NCI-H510A treated with DMSO at 0.1 percent for 48 hours (cell line): ENCODE data around the gene CISD2.
"Not testable (repeated sequence)": the region's sequence is repeated elsewhere in the genome, so short reads cannot be mapped to it uniquely, and the experiment has no call there.

ENCODE experiments used
- DNase-seq: peaks from one replicate; lab custom pipeline; 2025; lab: John Stamatoyannopoulos, UW

The CISD2 gene

GRCh38 chr4:102850370-102850769 is 18.4 kb upstream of the CISD2 start:
- DNase-seq: no peak

- no peak for DNase-seq
Measured at GRCh38 chr4:102858828-102859464, 9.8 kb upstream of the CISD2 start.

DNA sequence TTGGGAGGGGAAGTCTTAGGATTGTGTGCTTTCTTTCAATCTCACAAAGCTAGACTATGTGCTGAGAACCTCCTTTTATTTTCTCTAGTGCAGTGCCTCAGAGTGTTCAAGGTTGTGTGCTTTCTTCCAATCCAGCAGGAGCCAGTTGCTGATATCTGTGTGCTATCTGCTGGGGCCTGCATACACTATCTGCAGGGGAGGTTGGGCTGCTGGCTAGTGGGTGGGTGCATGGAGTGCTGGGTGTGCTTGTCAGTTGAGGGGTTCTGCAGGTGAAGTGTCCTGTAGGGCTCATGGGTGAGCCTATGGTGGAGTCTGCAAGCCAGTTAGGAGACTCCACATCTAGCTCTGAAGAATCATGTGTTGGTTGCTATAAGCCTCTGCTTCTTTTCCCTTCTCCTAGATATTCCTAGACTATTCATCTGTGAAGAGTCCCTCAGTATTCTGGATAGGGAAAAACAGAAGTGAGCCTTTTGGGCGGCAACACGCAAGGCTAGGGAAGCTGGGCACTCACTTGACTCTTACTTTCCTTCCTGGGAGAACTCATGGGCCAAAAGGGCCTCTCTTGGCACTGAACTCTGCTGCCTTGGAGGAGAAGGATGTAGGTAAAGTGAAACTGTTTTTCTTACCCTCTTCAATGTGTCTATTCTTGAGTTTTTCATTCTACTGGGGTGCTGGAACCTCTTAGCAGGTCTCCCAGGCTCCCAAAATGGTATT is 8.0 kb upstream of the CISD2 start:
- DNase-seq: no peak

DNA sequence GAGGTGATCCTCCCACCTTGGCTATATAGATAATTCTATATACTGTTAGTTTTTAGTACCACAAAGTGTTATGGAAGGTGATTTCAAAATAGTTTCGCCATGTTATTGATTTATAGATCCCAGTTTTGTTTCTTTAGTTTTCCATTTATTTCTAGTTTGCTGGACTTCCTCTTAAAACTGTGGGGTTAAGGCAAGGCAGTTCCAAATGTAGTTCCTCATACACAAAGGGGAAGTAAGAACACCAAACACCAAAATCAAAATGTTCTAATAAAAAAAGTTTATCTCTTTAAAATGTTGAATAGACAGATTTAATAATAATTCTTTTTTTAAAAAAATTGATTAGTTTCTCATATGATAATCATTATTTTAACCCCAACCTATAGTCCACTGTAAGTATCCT is 6.8 kb upstream of the CISD2 start:
- DNase-seq: no peak

DNA sequence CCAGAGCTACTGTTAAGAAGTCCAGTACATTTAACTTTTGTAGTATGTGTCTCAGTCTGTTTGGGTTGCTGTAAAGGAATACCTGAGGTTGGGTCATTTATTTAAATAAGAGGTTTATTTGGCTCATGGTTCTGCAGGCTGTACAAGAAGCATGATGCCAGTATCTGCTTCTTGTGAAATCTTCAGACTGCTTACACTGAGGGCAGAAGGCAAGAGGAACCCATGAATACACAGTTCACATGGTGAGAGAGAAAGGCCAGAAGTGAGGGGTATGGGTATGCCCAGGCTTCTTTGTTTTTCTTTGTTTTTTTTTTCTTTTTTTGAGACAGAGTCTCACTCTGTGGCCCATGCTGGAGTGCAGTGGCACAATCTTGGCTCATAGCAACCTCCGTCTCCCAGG is 6.0 kb upstream of the CISD2 start:
- DNase-seq: no peak

GRCh38 chr4:102865327-102865726 is 3.5 kb upstream of the CISD2 start:
- DNase-seq: not testable (repeated sequence)

GRCh38 chr4:102867278-102868152 is 1.3 kb upstream of the CISD2 start:
- DNase-seq: no peak

- DNase-seq: no peak
Measured at GRCh38 chr4:102868153-102868780, 525 bp upstream of the CISD2 start.

- DNase-seq: no peak
Measured at GRCh38 chr4:102869569-102870197, 891 bp downstream of the CISD2 start.

DNA sequence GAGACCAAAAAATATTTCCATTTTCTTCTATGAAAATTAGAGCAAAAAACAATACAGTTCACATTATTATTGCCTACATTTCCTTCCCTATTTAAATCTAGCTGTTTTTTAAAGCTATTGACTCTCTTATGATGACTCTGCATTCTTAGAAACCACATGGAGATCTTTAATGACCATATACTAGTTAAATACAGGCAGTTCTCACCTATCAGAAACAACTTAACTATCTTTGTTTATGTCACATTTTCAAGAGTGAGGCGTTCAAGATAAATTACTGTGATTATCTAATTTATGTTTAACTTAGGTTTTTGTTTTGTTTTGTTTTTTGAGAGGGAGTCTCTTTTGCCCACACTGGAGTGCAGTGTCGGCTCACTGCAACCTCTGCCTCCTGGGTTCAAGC is 3.0 kb downstream of the CISD2 start:
- no peak for DNase-seq

GRCh38 chr4:102877477-102878106 is 8.8 kb downstream of the CISD2 start:
- DNase-seq: not testable (repeated sequence)

DNA sequence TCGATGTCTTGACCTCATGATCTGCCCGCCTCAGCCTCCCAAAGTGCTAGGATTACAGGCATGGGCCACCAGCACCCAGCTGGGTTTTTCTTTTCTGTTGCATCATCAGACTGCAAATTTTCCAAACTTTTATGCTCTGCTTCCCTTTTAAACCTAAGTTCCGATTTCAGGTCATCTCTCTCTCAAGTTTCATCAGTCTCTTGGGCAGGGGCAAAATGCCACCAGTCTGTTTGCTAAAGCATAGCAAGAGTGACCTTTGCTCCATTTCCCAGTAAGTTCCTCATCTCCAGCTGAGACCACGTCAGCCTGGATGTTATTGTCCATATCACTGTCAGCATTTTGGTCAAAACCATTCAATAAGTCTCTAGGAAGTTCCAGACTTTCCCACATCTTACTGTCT is 9.6 kb downstream of the CISD2 start:
- not testable (repeated sequence) for DNase-seq

GRCh38 chr4:102878901-102879300 is 10.1 kb downstream of the CISD2 start:
- DNase-seq: no peak

- no peak for DNase-seq
Measured at GRCh38 chr4:102881343-102881742, 12.6 kb downstream of the CISD2 start.

- no peak for DNase-seq
Measured at GRCh38 chr4:102883278-102883677, 14.5 kb downstream of the CISD2 start.

- not testable (repeated sequence) for DNase-seq
Measured at GRCh38 chr4:102888570-102888969, 19.8 kb downstream of the CISD2 start.

DNA sequence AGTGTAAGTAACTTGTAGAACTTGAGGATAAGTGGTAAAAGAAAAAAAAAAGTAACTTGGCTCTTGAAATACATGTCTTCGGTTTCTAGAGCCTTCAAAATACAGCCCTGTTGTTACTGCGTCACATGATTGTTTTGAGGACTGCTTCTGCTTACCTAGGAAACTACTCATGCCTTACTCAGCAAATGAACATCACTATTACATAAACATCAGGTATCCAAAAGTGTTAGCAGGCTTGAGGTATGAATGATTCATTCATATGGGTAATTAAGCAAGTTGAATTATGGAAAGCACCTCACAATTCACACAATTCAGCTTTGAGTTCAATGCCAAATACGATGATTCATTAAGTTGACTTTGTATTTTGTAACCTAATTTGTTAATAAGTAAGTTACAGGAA is 21.1 kb downstream of the CISD2 start:
- not testable (repeated sequence) for DNase-seq

DNA sequence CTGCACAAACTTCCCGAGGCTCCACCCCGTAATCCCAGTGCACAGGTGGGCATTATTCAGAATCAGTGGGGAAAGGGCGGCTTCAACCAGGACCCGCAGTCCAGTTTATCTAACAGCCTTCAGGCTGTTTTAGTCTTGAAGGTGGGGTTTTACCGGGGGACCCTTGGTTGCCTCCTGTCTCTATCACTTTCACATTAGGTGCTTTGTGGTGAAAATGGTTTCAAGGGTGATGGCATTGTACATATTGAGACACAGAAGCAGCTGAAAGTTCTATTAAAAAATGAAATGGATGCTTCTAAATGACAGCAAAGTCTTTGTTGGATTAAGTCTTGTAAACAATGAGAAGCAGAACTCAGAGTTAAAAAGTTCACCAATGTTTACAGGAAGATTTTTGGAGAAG is 27.8 kb downstream of the CISD2 start:
- DNase-seq: not testable (repeated sequence)

DNA sequence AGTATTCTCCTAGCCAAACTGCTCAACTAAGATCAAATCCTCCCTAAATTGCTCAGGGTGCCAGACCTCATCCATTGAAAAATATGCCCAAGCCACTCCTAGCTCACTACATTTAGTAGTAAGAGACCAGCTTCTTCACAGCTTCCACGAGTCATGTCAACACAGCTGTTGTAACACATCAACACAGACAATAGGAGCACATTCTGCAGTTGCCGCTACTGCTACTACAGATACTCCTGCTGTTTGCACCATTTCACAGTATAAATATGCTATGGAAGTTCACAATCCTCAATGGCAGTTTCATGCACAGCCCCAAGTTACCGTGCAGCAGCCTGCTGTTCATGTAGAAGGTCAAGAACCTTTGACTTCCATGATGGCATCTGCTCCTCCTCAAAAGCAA is 28.8 kb downstream of the CISD2 start:
- DNase-seq: not testable (repeated sequence)

DNA sequence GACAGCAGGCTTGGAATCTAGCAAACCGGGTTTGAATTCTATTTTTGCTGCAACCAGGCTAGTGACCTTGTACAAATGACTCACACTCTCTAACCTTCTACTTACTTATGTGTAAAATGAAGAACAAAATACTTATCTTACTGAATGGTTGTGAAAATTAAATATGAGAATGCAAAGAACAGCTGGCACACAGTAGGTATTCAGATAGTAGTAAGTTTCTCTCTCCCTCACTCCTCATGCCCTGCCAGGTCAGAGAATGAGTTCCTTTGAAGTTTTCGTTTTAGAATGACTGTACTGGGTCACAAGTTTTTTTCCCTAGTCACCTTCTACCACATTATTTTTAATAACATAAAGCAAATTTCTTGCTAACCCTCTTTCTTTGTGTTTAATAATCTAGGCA is 33.0 kb downstream of the CISD2 start:
- no peak for DNase-seq

DNA sequence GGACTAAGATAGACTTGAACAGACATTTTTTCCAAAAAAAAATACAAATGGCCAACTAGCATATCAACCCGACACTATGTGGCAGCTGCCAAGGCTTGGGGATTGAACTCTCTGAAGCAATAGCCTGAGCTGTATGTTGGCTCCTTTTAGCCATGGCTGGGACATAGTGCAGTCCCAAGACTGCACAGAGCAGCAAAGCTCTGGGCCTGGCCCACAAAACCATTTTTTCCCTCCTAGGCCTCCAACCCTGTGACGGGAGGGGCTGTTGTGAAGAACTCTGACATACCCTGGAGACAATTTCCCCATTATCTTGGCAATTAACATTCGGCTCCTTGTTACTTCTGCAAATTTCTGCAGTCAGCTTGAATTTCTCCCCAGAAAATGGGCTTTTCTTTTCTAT is 50.1 kb downstream of the CISD2 start:
- DNase-seq: no peak
